SKM-1 (cell line): ENCODE data around the gene ABHD1.
"Not testable (repeated sequence)": the region's sequence is repeated elsewhere in the genome, so short reads cannot be mapped to it uniquely, and the experiment has no call there.

ENCODE experiments used
- DNase-seq: peaks from one replicate; lab custom pipeline; 2025; ENCODE audit not compliant: unreplicated experiment; lab: John Stamatoyannopoulos, UW

The ABHD1 gene

DNA sequence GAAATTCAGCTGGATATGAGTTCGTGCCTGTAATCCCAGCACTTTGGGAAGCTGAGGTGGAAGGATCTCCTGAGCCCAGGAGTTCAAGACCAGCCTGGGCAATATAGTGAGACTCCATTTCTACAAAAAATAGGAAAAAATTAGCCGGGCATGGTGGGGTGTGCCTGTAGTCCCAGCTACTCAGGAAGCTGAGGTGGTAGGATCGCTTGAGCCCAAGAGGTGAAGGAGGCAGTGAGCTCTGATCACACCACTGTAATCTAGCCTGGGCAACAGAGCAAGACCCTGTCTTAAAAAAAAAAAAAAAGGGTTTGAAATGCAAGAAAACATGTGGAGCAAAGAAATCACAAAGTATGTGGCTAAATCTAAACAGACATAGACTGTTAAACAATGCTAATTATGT is 14.5 kb upstream of the ABHD1 start:
- no peak for DNase-seq

DNA sequence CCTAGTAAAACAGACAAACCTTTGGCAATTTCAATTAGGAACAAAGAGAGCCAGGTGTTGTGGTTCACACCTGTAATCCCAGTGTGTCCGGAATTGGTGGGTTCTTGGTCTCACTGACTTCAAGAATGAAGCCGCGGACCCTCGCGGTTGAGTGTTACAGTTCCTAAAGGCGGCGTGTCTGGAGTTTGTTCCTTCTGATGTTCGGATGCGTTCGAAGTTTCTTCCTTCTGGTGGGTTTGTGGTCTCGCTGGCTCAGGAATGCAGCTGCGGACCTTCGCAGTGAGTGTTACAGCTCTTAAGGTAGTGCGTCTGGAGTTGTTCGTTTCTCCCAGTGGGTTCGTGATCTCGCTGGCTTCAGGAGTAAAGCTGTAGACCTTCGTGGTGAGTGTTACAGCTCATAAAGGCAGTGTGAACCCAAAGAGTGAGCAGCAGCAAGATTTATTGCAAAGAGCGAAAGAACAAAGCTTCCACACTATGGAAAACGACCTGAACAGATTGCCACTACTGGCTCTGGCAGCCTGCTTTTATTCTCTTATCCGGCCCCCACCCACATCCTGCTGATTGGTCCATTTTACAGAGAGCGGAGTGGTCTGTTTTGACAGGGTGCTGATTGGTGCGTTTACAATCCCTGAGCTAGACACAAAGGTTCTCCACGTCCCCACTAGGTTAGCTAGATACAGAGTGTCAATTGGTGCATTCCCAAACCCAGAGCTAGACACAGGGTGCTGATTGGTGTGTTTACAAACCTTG is 12.8 kb upstream of the ABHD1 start:
- not testable (repeated sequence) for DNase-seq

DNA sequence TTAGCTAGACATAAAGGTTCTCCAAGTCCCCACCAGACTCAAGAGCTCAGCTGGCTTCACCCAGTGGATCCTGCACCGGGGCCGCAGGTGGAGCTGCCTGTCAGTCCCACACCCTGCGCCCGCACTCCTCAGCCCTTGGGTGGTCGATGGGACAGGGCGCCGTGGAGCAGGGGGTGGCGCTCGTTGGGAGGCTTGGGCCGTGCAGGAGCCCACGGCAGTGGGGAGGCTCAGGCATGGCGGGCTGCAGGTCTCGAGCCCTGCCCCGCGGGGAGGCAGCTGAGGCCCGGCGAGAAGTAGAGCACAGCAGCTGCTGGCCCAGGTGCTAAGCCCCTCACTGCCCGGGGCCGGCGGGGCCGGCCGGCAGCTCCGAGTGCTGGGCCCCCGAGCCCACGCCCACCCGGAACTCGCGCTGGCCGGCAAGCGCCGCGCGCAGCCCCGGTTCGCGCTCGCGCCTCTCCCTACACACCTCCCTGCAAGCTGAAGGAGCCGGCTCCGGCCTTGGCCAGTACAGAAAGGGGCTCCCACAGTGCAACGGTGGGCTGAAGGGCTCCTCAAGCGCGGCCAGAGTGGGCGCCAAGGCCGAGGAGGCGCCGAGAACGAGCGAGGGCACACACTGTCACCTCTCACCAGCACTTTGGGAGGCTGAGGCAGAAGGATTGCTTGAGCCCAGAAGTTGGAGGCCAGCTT is 12.1 kb upstream of the ABHD1 start:
- DNase-seq: not testable (repeated sequence)

DNA sequence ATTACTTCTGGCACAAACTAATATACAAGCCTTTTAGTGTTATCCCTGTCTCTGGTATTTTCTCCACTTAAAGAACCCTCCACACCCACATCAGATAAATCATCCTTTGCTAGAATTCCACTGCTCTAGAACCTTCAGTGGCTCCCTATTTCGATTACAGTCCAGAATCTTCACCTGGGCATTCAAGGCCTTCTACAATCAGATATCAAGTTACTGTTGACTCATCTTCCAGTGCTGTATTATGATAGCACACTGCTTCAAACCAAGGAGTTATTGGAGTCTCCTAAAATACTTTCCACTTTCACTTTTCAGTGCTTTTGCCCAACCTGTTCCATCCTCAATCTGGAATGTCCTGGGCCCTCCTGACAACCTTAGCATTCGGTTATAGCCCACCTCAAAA is 8.1 kb upstream of the ABHD1 start:
- no peak for DNase-seq

DNA sequence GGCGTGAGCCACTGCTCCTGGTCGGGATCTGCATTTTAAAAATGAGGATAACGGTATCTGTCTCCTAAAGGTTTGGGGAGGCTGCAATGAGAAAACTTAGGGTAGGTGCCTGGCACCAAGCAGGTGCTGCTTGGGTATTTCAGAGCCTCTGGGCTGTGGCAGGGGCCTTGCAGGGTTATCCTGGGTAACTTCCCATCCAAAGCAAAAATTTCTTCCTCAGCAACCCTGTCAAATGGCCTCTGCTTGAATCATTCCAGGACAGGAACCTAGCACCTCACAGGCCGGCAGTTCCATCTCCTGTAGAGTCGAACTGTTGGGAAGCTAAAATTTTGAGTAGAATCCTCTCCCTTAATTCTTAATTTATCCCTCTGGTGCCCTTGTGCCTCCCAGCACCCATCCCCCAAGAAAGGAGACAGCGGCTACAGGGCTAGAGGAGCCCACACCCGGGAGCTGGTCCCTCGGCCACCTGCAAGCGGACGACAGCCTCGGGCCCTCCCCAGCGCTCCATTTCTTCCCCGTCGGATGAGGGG is 5.6 kb upstream of the ABHD1 start:
- no peak for DNase-seq

DNA sequence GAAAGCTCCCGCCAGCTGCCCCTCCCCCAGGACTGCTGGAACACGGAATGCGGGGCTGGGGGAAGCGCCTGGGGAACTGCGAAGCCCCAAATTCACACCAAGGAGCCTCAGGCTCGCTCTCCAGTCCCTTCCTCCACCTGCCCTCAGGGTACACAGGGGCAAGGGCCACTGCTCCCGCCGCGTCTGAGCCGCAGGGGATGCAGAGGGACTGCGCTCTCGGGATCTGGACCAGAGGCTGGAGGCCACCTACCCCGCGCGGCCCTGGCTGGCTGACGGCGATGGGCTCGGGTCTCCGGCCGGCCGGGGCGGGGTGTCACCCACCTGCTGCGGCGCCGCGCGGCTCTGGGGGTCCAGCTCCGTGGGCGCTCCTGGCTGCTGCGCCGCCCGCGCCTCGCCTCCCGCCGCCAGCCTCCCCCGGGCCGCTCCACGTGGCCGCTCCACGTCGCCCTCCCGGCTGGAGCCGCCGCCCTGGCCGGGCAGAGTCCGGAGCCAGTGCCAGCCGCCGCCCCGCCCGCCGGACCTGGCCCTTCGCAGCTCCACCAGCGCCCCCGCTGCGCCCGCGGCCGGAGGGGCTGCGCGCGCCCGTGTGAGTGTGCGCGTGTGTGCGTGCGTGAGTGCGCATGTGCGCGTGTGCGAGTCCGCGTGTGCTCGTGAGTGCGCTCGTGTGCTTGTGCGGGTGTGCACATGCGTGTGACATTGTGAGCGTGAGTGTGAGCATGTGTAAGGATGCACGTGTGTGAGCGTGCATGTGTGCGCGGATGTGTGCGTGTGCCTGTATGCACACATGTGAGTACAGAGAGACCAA is 4.9 kb upstream of the ABHD1 start, which contains the start of gene CGREF1:
Gene CGREF1 (minus strand): TSS at position 604 of the 805 bp plus-strand sequence. CDS start 14,762 bp downstream, outside the sequence.
- DNase-seq: no peak

DNA sequence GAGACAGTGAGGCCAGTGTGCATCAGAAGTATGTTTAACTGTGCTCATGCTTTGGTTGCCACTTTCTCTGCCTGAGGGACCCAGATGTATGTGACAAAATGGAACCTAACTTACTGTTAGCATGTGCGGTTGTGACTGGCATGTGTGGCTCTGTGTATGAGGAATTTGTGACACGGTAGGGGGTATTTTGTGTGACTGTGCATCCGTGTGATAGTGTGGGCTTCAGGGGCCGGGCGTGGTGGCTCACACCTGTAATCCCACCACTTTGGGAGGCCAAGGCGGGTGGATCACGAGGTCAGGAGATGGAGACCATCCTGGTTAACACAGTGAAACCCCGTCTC is 4.3 kb upstream of the ABHD1 start:
- DNase-seq: not testable (repeated sequence)

DNA sequence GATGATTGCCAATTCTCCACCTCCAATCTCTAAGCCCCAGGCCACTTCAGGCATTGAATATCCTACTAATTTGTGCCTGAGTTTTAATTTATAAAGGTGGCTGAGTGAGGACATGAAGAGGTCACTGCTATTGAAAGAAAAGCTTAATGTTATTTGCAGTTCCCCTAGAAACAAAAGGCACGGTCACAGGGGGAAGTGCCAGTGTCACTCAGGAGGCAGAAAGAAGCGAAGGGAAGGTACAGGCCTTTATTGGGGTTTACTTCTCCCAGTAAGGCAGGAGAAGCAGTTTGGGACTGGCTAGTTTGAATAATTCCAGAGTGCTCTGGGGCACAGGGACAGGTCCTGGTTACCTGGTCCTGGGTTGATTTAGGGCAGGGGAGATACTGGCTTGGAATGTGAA is 1.7 kb upstream of the ABHD1 start:
- DNase-seq: no peak

DNA sequence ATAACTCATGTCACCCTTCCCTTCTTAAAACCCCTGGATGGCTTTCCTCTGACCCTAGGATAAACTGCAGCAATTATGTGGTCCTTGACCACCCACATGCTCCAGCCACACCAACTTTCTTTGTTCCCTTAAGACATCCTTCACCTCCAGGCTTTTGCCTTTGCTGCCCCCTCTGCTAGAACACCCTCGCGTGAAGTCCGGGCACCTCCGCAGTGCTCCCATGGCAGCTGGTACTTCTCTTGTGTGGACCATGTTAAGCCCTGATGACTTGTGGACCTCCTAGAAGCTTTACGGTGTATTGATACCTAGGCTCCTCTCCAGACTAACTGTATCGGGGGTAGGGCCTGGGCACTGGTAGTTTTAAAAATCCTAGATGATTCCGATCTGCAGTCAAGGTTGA is 824 bp upstream of the ABHD1 start:
- no peak for DNase-seq

DNA sequence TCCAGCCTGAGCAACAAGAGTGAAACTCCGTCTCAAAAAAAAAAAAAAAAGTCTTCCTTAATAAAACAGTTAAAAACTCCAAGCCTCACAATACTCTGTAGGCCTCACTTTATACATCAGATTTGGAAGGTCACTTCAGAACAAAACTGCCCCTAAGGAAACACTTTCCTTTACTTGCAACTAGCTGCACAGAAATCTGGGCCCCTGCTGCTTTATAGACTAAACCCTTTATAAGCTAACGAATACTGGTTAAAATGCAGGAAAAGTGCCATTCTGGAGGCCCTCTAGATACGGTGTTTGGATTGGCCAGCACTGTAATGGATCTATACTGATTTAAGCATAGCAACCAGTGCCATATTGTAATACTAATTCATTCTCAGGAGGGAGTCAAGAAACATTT is 1.5 kb downstream of the ABHD1 start:
- no peak for DNase-seq

DNA sequence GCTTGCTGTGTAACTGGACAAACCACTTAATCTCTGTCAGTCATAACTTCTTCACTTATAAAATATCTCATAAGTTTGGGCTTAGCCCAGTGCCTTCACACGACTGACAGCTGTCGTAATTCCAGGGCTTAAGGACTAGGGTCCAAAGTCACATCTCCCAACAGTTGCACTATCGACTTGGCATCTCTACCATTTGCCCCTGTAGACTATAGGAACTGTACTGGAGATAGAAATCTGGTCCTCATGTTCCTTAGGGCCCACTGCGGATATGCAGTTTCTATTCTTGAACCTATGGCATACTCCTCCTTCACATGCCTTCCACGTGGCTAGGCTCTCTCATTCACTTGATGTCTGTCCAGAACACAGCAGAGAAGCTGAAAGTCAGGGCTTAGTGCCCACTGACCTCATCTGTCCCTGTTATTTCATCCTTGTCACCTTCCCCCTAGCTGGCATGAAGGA is 2.7 kb downstream of the ABHD1 start:
- no peak for DNase-seq

DNA sequence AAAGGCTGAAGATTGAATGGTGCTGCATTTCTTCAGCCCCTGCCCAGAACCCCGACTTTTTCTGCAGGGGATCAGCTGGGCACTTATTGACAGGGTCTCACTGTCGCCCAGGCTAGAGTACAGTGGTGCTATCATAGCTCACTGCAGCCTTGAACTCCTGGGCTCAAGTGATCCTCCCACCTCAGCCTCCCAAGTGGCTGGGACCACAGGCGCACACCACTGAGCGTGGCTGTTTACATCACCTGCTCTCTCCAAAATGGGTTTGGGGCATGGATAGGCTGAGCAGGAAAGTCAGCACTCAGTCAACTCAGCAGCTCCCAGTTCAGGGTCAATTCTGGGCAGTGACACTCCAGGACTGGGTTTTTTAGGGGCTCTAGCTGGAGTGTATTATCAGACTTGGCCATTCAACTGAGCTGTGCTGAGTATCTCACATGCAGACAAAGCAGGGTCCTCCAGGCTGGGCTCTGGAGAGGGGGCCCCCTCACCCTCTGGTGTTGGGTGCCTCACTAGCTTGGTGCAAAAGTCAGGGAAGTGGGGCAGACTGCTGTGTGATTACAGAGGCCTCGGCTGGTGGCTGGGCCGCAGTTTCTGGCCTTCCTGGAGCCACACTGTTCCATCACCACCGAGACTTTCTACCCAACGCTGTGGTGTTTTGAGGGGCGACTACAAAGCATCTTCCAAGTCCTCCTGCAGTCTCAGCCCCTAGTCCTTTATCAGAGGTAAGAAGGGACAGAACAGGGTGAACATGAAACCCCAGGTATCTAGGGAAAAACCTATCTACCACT is 4.5 kb downstream of the ABHD1 start:
- DNase-seq: no peak

DNA sequence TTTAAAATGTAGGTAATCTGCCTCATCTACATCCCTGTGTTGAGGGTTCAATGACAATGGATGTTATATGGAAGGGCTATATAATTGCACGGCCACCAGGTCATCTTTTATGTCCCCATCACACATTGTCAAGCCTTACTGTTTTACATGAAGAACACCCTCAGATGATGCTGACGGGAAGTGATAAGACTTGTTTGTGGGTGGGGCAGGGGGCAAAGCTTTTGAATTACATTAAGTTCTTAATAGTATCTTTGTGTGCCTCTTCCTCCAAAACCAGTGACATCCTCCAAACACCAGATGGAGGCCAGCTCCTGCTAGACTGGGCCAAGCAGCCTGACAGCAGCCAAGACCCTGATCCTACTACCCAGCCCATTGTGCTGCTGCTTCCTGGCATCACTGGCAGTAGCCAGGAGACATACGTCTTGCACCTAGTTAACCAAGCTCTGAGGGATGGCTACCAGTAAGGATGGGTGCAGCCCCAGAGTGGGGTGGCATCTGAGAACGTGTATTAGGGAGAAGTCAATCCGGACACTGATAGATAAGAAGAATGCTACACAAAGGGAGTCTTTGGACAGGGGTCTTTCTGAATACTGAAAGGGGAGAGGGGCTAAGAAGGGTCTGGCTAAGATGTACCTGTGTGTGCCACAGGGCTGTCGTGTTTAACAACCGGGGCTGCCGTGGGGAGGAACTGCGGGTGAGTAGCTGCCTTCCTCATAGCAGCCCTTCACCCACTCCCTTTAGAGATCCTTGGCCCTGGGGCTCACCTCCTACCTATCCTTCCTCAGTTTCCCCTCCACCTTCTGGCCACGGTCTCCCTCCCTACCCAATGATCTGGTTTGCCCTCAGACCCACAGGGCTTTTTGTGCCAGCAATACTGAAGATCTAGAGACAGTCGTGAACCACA is 5.3 kb downstream of the ABHD1 start:
- DNase-seq: no peak

DNA sequence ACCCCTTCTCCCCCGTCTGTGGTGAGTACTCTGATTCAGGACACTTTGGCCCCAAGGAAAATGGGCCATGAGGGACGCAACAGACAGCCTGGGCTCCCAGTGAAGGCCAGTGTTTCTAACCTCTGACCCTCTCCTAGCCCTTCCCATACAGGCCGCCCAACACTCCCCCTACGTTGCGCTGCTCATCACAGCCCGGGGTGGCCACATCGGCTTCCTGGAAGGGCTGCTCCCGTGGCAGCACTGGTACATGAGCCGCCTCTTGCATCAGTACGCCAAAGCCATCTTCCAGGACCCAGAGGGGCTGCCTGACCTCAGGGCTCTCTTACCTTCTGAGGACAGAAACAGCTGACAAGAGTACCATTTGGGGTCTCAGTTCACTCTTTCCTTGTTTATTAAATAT is 6.8 kb downstream of the ABHD1 start:
- no peak for DNase-seq

DNA sequence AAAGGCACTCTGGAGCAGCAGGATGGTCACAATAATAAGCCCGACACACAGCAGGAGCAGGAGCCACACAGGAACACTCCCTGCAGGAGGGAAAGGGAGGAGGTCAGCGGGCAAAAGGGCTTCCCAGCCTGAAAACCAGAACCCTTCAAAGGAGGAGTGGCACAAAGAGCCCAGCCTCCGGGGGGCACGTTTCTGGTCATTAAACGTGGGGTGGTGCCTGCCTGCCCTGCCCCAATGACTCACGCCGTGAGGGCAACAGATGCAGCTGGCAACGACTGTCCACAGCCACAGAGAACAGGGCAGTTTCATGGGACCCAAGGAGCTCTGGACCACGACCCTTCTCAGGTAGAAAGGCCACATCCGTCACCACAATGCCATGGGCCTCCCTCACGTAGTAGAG is 7.8 kb downstream of the ABHD1 start:
- DNase-seq: no peak

DNA sequence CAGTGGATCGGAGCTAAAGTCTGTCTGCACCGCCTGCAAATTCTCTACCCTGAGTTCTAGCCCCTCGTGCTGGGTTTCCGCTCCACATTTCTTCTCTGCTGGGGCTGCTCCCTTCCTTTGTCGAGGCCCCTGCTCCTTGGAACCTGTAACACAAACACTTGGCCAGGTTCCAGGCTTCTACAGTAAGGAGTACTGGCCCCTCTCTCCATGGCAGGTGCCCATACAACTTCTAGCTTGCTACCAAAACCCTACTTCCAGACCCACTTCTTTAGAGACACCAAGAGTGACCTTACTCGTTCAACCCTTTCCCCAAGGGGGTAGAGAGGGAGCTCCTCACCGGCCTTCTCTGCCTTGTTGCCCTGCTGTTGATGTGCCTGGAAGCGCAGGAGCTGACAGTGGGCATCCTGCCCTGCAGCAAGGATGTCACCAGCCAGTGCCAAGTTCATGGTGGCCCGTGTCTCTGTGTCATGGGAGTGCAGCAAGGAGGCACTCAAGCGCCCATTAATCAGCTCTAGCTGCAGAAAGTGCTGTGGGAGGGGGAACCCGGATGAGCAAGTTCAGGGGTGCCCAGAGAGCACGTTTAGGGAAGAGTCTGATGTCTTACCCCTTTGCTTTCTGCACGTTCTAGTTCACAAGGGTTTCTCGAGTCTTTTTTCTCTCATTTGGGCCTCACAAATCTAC is 9.7 kb downstream of the ABHD1 start:
- DNase-seq: no peak

DNA sequence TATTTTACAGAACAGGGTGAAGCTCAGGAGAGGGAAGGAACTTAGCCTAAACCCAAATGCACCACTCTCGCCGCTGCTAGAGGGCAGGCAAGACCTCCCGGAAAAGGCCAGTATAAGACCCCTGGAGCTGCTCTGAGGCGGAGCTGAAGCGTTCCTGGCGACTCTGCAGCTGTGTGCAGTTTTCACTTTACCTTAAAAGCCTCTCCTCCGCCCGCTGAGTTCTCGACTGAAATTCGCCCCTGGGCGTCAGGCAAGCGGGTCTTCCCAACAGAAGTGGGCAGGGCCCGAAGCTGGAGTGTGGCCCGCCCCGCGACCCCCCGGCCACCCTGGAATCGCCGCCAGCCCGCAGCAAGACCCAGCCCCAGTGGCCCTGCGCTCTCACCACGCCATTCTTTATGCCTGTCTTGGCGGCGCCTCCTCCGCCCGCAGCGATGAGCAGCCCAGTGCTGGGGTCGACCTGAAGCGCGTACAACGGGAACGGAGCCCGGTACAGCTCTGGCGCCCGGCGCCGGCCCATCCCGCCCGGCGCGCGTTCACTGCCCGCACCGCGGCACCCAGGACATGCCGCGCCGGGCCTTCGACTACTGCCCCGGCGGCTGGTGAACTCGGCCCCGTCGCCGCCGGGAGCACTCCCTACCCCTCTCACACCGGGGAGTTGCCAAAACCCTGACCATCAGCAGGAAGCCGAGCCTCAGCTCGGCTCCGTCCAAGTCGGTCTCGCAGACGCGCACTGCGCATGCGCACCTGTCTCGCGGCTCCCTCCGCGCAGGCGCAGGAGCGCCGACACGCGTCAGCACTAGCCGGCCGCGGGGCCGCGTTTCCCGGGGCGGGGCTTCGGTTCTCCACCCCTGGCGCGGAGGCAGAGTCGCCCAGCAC is 10.5 kb downstream of the ABHD1 start, which contains the start of gene PREB:
Gene PREB (minus strand): TSS at position 732 of the 876 bp plus-strand sequence. CDS start 215 bp downstream, at position 517.
- DNase-seq: peak; percentile 89
